Vagina (tissue), 2 donors: Measurements from ENCODE around the gene COL17A1. TPM values are rescaled to one million over a fixed set of nuclear protein-coding genes. Genes with fewer than 3 reads are reported as not detected.

ENCODE experiments used
- DNase-seq, 2 donors: peaks; one replicate each; pipeline ENCODE4 v3.0.0-alpha.2; 2017; ENCODE audit errors: extremely low spot score in 2 of 2
- H3K27ac ChIP-seq: fragments of 200-600 bp; sonication (generic); one replicate; pipeline ENCODE4 v1.5.1; 2019
- H3K27me3 ChIP-seq: fragments of 200-600 bp; sonication (generic); one replicate; pipeline ENCODE4 v1.5.1; 2019
- H3K36me3 ChIP-seq, 2 donors: fragments of 200-600 bp; sonication (generic); one replicate each; pipeline ENCODE4 v1.5.1; 2017 to 2019
- H3K4me1 ChIP-seq: fragments of 200-600 bp; sonication (generic); one replicate; pipeline ENCODE4 v1.5.1; 2019
- H3K4me3 ChIP-seq, 2 donors: fragments of 200-600 bp; sonication (generic); 1 replicate in 1 of 2; 2 replicates in 1 of 2; pipeline ENCODE4 v1.5.1; 2016 to 2019
- H3K9me3 ChIP-seq: fragments of 200-600 bp; sonication (generic); one replicate; pipeline ENCODE4 v1.5.1; 2019
- POLR2A ChIP-seq, 2 donors: fragments of 450-650 bp; IDR thresholded peaks; one replicate each; pipeline ENCODE4 v1.6.1; 2017; ENCODE audit warnings: antibody characterized with exemption in 2 of 2, mild to moderate bottlenecking in 2 of 2, moderate library complexity in 2 of 2
- POLR2AphosphoS5 ChIP-seq, 2 donors: sonication (generic); formaldehyde crosslinking; IDR thresholded peaks; one replicate each; pipeline ENCODE4 v1.9.0; 2017; ENCODE audit warnings: antibody characterized with exemption in 2 of 2, mild to moderate bottlenecking in 2 of 2, low read depth in 1 of 2; ENCODE audit not compliant: insufficient read depth in 1 of 2
- intact Hi-C: fragments of 100-400 bp; cut with DNase I; formaldehyde crosslinking; loops from one replicate; pipeline ENCODE4 v1.15.1; 2023
- microRNA counts, 2 donors: library from miRNA; unstranded; fragments of <30 nt; microRNA quantifications; one replicate each; lab custom pipeline; 2016 to 2017
- microRNA-seq: library from miRNA; unstranded; fragments of <30 nt; microRNA quantifications from one replicate; pipeline ENCODE4, GENCODE V29; 2017; ENCODE audit warnings: borderline number of aligned reads, borderline replicate concordance
- total RNA-seq: library from RNA; depleted of rRNA; stranded (reverse); fragments of >200 nt; gene quantifications from one replicate; pipeline ENCODE4 v1.2.3, GENCODE V29; 2016
- TF ChIP-seq, protein P1 (sequence below), 3 experiments: fragments of 450-650 bp in 2 of 3; fragments of 200-600 bp in 1 of 3; sonication (generic) in 1 of 3; IDR thresholded peaks; one replicate each; pipeline ENCODE4 v1.5.1; 2017 to 2019; ENCODE audit warnings: antibody characterized with exemption in 3 of 3, mild to moderate bottlenecking in 2 of 3, moderate library complexity in 2 of 3

COL17A1 gene
- total RNA-seq, 1 donor from 2014 or later: 149 TPM

DNA sequence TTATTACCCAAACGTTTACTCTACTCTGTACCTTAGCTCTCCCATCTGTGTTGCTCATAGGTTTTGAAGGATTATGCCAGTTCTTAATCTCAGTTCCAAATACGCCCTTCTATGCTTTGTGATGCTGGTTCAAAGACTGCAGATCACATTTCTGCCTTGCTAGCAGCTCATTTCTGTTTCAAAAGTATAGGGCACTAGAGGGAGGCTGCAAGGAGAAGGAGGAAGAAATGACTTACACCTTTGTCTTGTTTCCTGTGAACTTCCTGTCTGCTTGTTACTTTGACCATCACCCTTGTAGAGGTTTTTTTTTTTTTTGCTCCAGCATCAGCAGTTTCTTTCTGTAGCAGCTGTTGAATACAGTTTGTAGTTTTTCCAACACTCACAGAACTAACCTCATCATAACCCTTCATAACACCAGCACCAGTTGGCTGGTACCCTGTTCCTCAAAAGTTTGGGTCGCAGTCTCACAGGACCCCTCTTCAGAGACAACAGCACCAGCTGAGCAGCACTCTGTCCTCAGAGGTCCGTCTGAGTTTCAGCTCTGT lies 102.2 kb downstream of the COL17A1 start:
- intact Hi-C loops: no loop called here
- H3K36me3 ChIP-seq: no peaks in the 10 kb centered on the region
- no peaks in the 10 kb centered on the region for H3K9me3 ChIP-seq
- H3K4me3 ChIP-seq: no peak overlapping the region
- no peak for TF ChIP-seq POLR2AphosphoS5 (IDR thresholded peaks at IDR 0.05; ENCODE audit: insufficient read depth in 1 of 2, low read depth in 1 of 2)
- TF ChIP-seq POLR2A (IDR thresholded peaks at IDR 0.05): no peak
- TF ChIP-seq, protein P1, sequence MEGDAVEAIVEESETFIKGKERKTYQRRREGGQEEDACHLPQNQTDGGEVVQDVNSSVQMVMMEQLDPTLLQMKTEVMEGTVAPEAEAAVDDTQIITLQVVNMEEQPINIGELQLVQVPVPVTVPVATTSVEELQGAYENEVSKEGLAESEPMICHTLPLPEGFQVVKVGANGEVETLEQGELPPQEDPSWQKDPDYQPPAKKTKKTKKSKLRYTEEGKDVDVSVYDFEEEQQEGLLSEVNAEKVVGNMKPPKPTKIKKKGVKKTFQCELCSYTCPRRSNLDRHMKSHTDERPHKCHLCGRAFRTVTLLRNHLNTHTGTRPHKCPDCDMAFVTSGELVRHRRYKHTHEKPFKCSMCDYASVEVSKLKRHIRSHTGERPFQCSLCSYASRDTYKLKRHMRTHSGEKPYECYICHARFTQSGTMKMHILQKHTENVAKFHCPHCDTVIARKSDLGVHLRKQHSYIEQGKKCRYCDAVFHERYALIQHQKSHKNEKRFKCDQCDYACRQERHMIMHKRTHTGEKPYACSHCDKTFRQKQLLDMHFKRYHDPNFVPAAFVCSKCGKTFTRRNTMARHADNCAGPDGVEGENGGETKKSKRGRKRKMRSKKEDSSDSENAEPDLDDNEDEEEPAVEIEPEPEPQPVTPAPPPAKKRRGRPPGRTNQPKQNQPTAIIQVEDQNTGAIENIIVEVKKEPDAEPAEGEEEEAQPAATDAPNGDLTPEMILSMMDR (IDR thresholded peaks at IDR 0.05): no peak
- DNase-seq: no peak
- H3K27ac ChIP-seq: no peak overlapping the region
- no peaks in the 10 kb centered on the region for H3K27me3 ChIP-seq
- H3K4me1 ChIP-seq: peaks cover 76% of the 10 kb centered on the region

DNA sequence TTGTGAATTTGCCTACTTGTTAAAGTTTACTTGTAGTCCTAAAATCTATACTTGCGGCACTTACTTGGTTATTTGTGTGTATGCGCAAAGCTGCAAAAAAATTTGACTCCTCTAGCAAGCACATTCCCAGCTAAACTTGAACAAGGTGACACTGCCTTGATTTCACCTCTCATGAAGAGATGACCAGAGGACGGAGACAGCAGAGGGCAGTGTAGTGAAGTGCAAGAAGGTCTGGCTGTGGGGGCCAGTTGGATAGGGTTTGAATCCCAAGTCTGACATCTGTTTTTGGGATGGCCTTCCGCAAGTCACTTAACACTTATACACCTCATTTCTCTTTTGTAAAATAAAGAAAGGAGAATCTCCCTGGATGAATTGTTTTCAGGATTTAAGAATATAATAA lies 103.0 kb downstream of the COL17A1 start:
- intact Hi-C loops: no loop called here
- peaks cover 73% of the 10 kb centered on the region for H3K4me1 ChIP-seq
- H3K9me3 ChIP-seq: no peaks in the 10 kb centered on the region
- TF ChIP-seq POLR2AphosphoS5 (IDR thresholded peaks at IDR 0.05; ENCODE audit: insufficient read depth in 1 of 2, low read depth in 1 of 2) (no peak), POLR2A (IDR thresholded peaks at IDR 0.05) (no peak)
- TF ChIP-seq, protein P1 (IDR thresholded peaks at IDR 0.05): no peak
- H3K36me3 ChIP-seq: no peaks in the 10 kb centered on the region
- H3K27me3 ChIP-seq: no peaks in the 10 kb centered on the region
- no peak for DNase-seq
- no peak overlapping the region for H3K4me3 ChIP-seq
- H3K27ac ChIP-seq: no peak overlapping the region

MicroRNA genes within 50 kb of the gene (microRNA counts, 767-probe panel; counts per million panel counts)
- microRNA hsa-miR-936 (lab: Ali Mortazavi, UCI): 238 to 261 counts per million in 2 donors

Small RNAs within 50 kb of the gene (microRNA-seq; reads per million reads assigned to microRNA genes)
- not detected for gene MIR936

Other genes starting within 250 kb of the COL17A1 start
- 56.2 TPM for gene SH3PXD2A, start 230.3 kb downstream of the COL17A1 start, total RNA-seq
- gene STN1, start 167.7 kb downstream of the COL17A1 start, total RNA-seq: 22.3 TPM
- gene SLK, start 118.7 kb downstream of the COL17A1 start, total RNA-seq: 50.1 TPM
- 4.4 TPM for gene SFR1, start 36.3 kb upstream of the COL17A1 start, total RNA-seq
- 0.25 TPM for gene CFAP43, start 146.5 kb upstream of the COL17A1 start, total RNA-seq
- 69.5 TPM for gene GSTO1, start 169.0 kb upstream of the COL17A1 start, total RNA-seq
- 13.8 TPM for gene GSTO2, start 183.3 kb upstream of the COL17A1 start, total RNA-seq